ENCODE results near the gene HSPB9.
"Not testable (repeated sequence)": the region's sequence is repeated elsewhere in the genome, so short reads cannot be mapped to it uniquely, and the experiment has no call there.

DNA sequence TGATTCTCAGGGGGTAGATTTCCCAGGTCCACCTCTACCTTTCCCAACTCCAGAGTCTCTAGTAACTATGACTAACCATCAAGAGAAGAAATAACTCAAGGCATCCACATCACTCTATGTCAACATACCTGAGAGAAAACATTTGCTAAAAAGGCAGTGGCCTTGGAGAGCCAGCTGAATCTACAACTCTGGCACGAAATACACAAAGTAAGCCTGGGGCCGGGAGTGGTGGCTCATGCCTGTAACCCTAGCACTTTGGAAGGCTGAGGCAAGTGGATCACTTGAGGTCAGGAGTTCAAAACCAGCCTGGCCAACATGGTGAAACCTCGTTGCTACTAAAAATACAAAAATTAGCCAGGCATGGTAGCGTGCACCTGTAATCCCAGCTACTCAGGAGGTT is 20.5 kb downstream of the HSPB9 start:
- TF ChIP-seq, protein P1, sequence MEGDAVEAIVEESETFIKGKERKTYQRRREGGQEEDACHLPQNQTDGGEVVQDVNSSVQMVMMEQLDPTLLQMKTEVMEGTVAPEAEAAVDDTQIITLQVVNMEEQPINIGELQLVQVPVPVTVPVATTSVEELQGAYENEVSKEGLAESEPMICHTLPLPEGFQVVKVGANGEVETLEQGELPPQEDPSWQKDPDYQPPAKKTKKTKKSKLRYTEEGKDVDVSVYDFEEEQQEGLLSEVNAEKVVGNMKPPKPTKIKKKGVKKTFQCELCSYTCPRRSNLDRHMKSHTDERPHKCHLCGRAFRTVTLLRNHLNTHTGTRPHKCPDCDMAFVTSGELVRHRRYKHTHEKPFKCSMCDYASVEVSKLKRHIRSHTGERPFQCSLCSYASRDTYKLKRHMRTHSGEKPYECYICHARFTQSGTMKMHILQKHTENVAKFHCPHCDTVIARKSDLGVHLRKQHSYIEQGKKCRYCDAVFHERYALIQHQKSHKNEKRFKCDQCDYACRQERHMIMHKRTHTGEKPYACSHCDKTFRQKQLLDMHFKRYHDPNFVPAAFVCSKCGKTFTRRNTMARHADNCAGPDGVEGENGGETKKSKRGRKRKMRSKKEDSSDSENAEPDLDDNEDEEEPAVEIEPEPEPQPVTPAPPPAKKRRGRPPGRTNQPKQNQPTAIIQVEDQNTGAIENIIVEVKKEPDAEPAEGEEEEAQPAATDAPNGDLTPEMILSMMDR (IDR thresholded peaks at IDR 0.05) = not testable (repeated sequence)
- not testable (repeated sequence) for TF ChIP-seq POLR2AphosphoS5, POLR2A (IDR thresholded peaks at IDR 0.05)
